ENCODE data around the gene PHC3. TPM values are rescaled to one million over a fixed set of nuclear protein-coding genes. Genes with fewer than 3 reads are reported as not detected.
"Not testable (repeated sequence)": the region's sequence is repeated elsewhere in the genome, so short reads cannot be mapped to it uniquely, and the experiment has no call there.

The PHC3 gene
- total and polyA plus RNA-seq, 4 donors, result 15.4 to 54.6 (median 23.2) TPM

DNA sequence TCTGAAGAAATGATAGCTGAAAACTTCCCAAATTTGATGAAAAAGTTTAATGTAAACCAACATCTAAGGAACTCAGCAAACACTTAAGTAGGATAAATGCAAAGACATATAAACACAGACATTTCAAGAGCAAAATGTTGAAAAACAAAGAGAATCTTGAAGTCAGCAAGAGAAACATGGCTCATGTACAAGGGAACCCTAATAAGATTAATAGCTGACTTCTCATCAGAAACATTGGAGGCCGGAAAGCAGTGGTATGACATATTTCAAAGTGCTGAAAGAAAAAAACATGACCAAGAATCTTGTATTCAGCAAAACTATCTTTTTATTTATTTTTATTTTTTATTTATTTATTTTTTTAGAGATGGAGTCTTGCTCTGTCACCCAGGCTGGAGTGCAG, 30.1 kb upstream of the PHC3 start:
- DNase-seq (ENCODE audit: low read depth in 4 of 6, low spot score in 6 of 6), result no peak
- WGBS (ENCODE audit: insufficient coverage), result no CpG with 5 or more reads among the region's 1 CpG
- H3K4me3 ChIP-seq (ENCODE audit: low read depth, low read length), result no peak overlapping the region
- H3K27ac ChIP-seq (ENCODE audit: low read depth, low read length), result no peak overlapping the region
- H3K36me3 ChIP-seq (ENCODE audit: control insufficient read depth, insufficient read depth, low read length), result no peaks in the 10 kb centered on the region
- H3K9me3 ChIP-seq (ENCODE audit: control insufficient read depth, insufficient read depth, low read length), result no peaks in the 10 kb centered on the region
- no peaks in the 10 kb centered on the region for H3K4me1 ChIP-seq (ENCODE audit: control insufficient read depth, insufficient read depth, low read length)
- no peaks in the 10 kb centered on the region for H3K27me3 ChIP-seq (ENCODE audit: control insufficient read depth, insufficient read depth, low read length)

GRCh38 chr3:170207717-170208116, 26.2 kb upstream of the PHC3 start:
- no peak for DNase-seq (ENCODE audit: low read depth in 4 of 6, low spot score in 6 of 6)
- no peaks in the 10 kb centered on the region for H3K4me1 ChIP-seq (ENCODE audit: control insufficient read depth, insufficient read depth, low read length)

GRCh38 chr3:170206164-170206762, 24.7 kb upstream of the PHC3 start:
- not testable (repeated sequence) for H3K9me3 ChIP-seq (ENCODE audit: control insufficient read depth, insufficient read depth, low read length); H3K4me1 ChIP-seq (ENCODE audit: control insufficient read depth, insufficient read depth, low read length); H3K27me3 ChIP-seq (ENCODE audit: control insufficient read depth, insufficient read depth, low read length); DNase-seq (ENCODE audit: low read depth in 4 of 6, low spot score in 6 of 6); H3K4me3 ChIP-seq (ENCODE audit: low read depth, low read length); H3K27ac ChIP-seq (ENCODE audit: low read depth, low read length); H3K36me3 ChIP-seq (ENCODE audit: control insufficient read depth, insufficient read depth, low read length)
- WGBS (ENCODE audit: insufficient coverage), result 95% methylated on average over 7 of the region's 11 CpGs

More at GRCh38 chr3:170207717-170208116, 26.2 kb upstream of the PHC3 start:
- WGBS (ENCODE audit: insufficient coverage), result 93% methylated on average over 4 of the region's 6 CpGs
- no peak overlapping the region for H3K4me3 ChIP-seq (ENCODE audit: low read depth, low read length)
- no peaks in the 10 kb centered on the region for H3K9me3 ChIP-seq (ENCODE audit: control insufficient read depth, insufficient read depth, low read length)
- H3K27me3 ChIP-seq (ENCODE audit: control insufficient read depth, insufficient read depth, low read length), result no peaks in the 10 kb centered on the region
- no peaks in the 10 kb centered on the region for H3K36me3 ChIP-seq (ENCODE audit: control insufficient read depth, insufficient read depth, low read length)
- no peak overlapping the region for H3K27ac ChIP-seq (ENCODE audit: low read depth, low read length)

DNA sequence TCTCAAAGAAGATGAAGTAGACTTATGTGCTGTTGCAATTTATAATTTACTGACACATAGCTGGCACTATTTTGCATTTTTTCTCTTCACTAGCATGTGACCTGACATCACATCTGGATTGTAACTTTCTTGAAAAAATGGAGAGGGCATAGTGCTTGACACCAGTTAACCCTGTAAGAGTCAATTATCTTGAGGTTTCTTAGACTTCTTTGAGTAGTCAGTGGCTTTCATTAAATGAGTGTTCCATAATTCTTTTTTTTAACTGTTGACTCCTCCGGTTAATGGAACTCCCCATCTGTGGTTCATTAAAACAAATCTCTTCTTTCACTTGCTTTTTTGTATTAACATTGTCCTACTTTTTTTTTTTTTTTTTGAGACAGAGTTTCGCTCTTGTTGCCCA, 23.8 kb upstream of the PHC3 start:
- WGBS (ENCODE audit: insufficient coverage), result no CpG with 5 or more reads among the region's 2 CpGs
- Histone ChIP-seq H3K4me1 (ENCODE audit: control insufficient read depth, insufficient read depth, low read length) (no peaks in the 10 kb centered on the region), H3K27me3 (ENCODE audit: control insufficient read depth, insufficient read depth, low read length) (no peaks in the 10 kb centered on the region), H3K9me3 (ENCODE audit: control insufficient read depth, insufficient read depth, low read length) (no peaks in the 10 kb centered on the region), H3K27ac (ENCODE audit: low read depth, low read length) (no peak overlapping the region), H3K36me3 (ENCODE audit: control insufficient read depth, insufficient read depth, low read length) (no peaks in the 10 kb centered on the region), H3K4me3 (ENCODE audit: low read depth, low read length) (no peak overlapping the region)
- no peak for DNase-seq (ENCODE audit: low read depth in 4 of 6, low spot score in 6 of 6)

DNA sequence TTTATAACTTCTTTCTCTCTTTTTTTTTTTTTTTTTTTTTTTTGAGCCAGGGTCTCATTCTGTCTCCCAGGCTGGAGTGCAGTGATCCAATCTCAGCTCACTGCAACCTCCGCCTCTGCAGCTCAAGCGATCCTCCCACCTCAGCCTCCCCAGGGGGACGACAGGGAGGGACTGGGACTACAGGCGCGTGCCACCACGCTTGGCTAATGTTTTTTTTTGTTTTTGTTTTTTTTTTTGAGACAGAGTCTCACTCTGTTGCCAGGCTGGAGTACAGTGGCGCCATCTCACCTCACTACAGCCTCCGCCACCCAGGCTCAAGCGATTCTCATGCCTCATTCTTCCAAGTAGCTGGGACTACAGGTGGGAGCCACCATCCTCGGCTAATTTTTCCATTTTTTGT, 23.0 kb upstream of the PHC3 start:
- H3K9me3 ChIP-seq (ENCODE audit: control insufficient read depth, insufficient read depth, low read length), result no peaks in the 10 kb centered on the region
- no peaks in the 10 kb centered on the region for H3K27me3 ChIP-seq (ENCODE audit: control insufficient read depth, insufficient read depth, low read length)
- H3K4me3 ChIP-seq (ENCODE audit: low read depth, low read length), result no peak overlapping the region
- H3K36me3 ChIP-seq (ENCODE audit: control insufficient read depth, insufficient read depth, low read length), result no peaks in the 10 kb centered on the region
- 100% methylated on average over 5 of the region's 10 CpGs for WGBS (ENCODE audit: insufficient coverage)
- no peak for DNase-seq (ENCODE audit: low read depth in 4 of 6, low spot score in 6 of 6)
- H3K4me1 ChIP-seq (ENCODE audit: control insufficient read depth, insufficient read depth, low read length), result no peaks in the 10 kb centered on the region
- no peak overlapping the region for H3K27ac ChIP-seq (ENCODE audit: low read depth, low read length)

DNA sequence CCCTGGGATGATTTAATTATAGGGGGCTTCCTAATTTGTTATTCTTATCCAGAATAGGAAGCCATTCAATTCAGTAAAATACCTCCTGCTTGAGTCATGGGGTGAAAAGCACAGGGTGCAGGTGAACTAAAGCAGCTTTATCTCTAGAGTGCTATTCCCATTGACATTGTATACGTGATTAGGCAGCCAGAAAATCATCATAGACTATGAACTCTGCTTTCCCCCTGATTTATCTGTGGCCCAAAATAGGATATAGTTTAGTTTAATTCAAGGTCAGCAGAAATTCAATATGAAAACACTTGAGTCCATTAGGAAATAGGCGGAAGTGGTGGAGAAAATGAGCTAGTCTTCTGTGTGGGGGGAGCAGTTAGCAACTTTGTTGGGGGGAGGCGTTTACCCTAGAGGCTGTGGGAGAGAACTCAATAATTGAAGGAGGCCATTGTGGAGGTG, 22.5 kb upstream of the PHC3 start:
- Histone ChIP-seq H3K36me3 (ENCODE audit: control insufficient read depth, insufficient read depth, low read length) (no peaks in the 10 kb centered on the region), H3K27me3 (ENCODE audit: control insufficient read depth, insufficient read depth, low read length) (no peaks in the 10 kb centered on the region), H3K4me3 (ENCODE audit: low read depth, low read length) (no peak overlapping the region), H3K9me3 (ENCODE audit: control insufficient read depth, insufficient read depth, low read length) (no peaks in the 10 kb centered on the region), H3K4me1 (ENCODE audit: control insufficient read depth, insufficient read depth, low read length) (no peaks in the 10 kb centered on the region), H3K27ac (ENCODE audit: low read depth, low read length) (no peak overlapping the region)
- no peak for DNase-seq (ENCODE audit: low read depth in 4 of 6, low spot score in 6 of 6)
- WGBS (ENCODE audit: insufficient coverage), result 88% methylated on average over 1 of the region's 3 CpGs

DNA sequence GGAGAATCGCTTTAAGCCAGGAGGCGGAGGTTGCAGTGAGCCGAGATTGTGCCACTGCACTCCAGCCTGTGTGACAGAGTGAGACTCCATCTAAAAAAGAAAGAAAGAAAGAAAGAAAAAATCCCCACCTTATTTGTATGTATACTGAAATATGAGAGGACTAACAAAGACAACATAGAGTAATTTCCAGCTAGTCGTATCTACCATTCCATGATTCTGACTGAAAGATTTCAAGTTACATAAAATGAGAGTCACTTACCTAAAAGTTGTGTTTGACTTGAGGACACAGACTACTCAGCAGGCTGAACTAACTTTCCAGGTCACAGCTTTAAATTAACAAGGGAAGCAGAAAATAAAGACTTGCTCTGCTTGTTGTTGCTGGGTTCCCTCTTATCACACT, 21.9 kb upstream of the PHC3 start:
- no peak for DNase-seq (ENCODE audit: low read depth in 4 of 6, low spot score in 6 of 6)
- Histone ChIP-seq H3K27ac (ENCODE audit: low read depth, low read length) (no peak overlapping the region), H3K27me3 (ENCODE audit: control insufficient read depth, insufficient read depth, low read length) (no peaks in the 10 kb centered on the region), H3K36me3 (ENCODE audit: control insufficient read depth, insufficient read depth, low read length) (no peaks in the 10 kb centered on the region), H3K4me1 (ENCODE audit: control insufficient read depth, insufficient read depth, low read length) (no peaks in the 10 kb centered on the region), H3K9me3 (ENCODE audit: control insufficient read depth, insufficient read depth, low read length) (no peaks in the 10 kb centered on the region), H3K4me3 (ENCODE audit: low read depth, low read length) (no peak overlapping the region)
- WGBS (ENCODE audit: insufficient coverage), result no CpG with 5 or more reads among the region's 4 CpGs

- DNase-seq (ENCODE audit: low read depth in 4 of 6, low spot score in 6 of 6), result no peak
- Histone ChIP-seq H3K4me1 (ENCODE audit: control insufficient read depth, insufficient read depth, low read length) (no peaks in the 10 kb centered on the region), H3K27me3 (ENCODE audit: control insufficient read depth, insufficient read depth, low read length) (no peaks in the 10 kb centered on the region), H3K27ac (ENCODE audit: low read depth, low read length) (no peak overlapping the region), H3K4me3 (ENCODE audit: low read depth, low read length) (no peak overlapping the region), H3K36me3 (ENCODE audit: control insufficient read depth, insufficient read depth, low read length) (no peaks in the 10 kb centered on the region), H3K9me3 (ENCODE audit: control insufficient read depth, insufficient read depth, low read length) (no peaks in the 10 kb centered on the region)
- WGBS (ENCODE audit: insufficient coverage), result 86% methylated on average over 2 of the region's 5 CpGs
Observed at GRCh38 chr3:170201527-170201926, 20.0 kb upstream of the PHC3 start.

GRCh38 chr3:170200987-170201386, 19.5 kb upstream of the PHC3 start:
- Histone ChIP-seq H3K36me3 (ENCODE audit: control insufficient read depth, insufficient read depth, low read length) (no peaks in the 10 kb centered on the region), H3K4me3 (ENCODE audit: low read depth, low read length) (no peak overlapping the region), H3K4me1 (ENCODE audit: control insufficient read depth, insufficient read depth, low read length) (no peaks in the 10 kb centered on the region), H3K27me3 (ENCODE audit: control insufficient read depth, insufficient read depth, low read length) (no peaks in the 10 kb centered on the region), H3K9me3 (ENCODE audit: control insufficient read depth, insufficient read depth, low read length) (no peaks in the 10 kb centered on the region), H3K27ac (ENCODE audit: low read depth, low read length) (no peak overlapping the region)
- no peak for DNase-seq (ENCODE audit: low read depth in 4 of 6, low spot score in 6 of 6)

GRCh38 chr3:170196833-170197232, 15.3 kb upstream of the PHC3 start:
- no peaks in the 10 kb centered on the region for H3K27me3 ChIP-seq (ENCODE audit: control insufficient read depth, insufficient read depth, low read length)
- no peak for DNase-seq (ENCODE audit: low read depth in 4 of 6, low spot score in 6 of 6)
- WGBS (ENCODE audit: insufficient coverage), result no CpG with 5 or more reads among the region's 3 CpGs

More at GRCh38 chr3:170196833-170197232, 15.3 kb upstream of the PHC3 start:
- no peaks in the 10 kb centered on the region for H3K36me3 ChIP-seq (ENCODE audit: control insufficient read depth, insufficient read depth, low read length)
- no peak overlapping the region for H3K4me3 ChIP-seq (ENCODE audit: low read depth, low read length)
- no peak overlapping the region for H3K27ac ChIP-seq (ENCODE audit: low read depth, low read length)
- H3K4me1 ChIP-seq (ENCODE audit: control insufficient read depth, insufficient read depth, low read length), result no peaks in the 10 kb centered on the region
- H3K9me3 ChIP-seq (ENCODE audit: control insufficient read depth, insufficient read depth, low read length), result no peaks in the 10 kb centered on the region

All from spinal cord (tissue), 10 donors.